HG02588 (cell line): ENCODE data around the gene ALDH2.
"Not testable (repeated sequence)": the region's sequence is repeated elsewhere in the genome, so short reads cannot be mapped to it uniquely, and the experiment has no call there.

Experiments used
- ATAC-seq: cut with Tn5 transposase; IDR thresholded peaks from one replicate; pipeline ENCODE4 v1.9.1; 2021; ENCODE audit warnings: mild to moderate bottlenecking, moderate library complexity; ENCODE audit not compliant: unreplicated experiment

ALDH2 gene

DNA sequence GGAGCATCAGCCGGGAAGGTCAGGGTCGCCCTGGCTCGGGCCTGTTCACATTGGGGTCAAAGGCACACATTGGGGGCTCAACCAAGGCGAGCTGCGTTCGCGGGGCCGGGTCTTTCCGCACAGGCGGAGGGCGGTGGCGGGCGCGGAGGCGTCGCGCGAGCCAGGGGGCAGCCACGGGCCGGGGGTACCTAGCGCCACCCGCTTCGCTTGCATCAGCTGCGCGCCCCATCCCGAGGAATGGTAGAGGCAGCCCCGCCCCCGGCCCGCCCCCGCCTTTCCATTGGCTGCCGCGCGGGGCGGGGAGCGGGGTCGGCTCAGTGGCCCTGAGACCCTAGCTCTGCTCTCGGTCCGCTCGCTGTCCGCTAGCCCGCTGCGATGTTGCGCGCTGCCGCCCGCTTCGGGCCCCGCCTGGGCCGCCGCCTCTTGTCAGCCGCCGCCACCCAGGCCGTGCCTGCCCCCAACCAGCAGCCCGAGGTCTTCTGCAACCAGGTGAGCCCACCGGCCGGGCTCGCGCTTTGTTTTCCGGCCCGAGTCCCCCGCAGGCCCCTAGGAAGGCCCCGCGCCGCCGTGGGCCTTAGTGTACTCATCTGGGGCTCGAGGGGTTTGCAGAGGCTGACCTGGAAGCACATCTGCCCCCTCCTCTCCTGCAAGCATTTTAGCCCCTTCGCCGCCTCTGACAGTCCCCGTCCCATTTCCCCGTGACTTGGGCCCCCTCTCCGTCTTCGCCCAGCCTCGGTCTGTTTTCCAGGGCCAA, at the start of gene ALDH2:
ALDH2 (plus strand) TSS at position 326 of the 754 bp plus-strand sequence; CDS start at position 376, 50 bp downstream.
- ATAC-seq = peak; percentile 47

DNA sequence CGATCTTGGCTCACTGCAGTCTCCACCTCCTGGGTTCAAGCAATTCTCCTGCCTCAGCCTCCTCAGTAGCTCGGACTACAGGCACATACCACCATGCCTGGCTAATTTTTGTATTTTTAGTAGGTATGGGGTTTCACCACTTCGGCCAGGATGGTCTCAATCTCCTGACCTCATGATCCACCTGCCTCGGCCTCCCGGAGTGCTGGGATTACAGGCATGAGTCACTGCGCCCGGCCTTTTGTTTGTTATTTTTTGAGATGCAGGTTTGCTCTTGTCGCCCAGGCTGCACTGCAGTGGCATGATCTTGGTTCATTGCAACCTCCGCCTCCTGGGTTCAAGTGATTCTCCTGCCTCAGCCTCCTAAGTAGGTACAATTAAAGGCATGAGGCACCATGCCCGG, 47.4 kb upstream of the ALDH2 start:
- not testable (repeated sequence) for ATAC-seq

DNA sequence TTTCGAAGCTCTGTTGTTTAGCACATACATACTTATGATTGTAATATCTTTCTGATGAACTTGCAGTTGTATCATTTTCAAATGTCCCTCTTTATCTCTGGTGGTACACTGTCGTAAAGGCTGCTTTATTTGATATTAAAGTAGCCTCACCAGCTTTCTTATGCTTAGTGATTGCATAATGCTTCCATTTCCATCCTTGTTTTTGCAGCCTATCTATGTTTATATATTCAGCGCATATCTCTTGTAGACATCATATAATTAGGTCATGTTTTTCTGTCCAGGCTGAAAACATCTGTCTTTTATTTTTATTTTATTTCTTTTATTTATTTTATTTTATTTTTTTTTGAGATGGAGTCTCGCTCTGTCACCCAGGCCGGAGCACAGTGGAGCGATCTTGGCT, 46.3 kb upstream of the ALDH2 start:
- no peak for ATAC-seq

DNA sequence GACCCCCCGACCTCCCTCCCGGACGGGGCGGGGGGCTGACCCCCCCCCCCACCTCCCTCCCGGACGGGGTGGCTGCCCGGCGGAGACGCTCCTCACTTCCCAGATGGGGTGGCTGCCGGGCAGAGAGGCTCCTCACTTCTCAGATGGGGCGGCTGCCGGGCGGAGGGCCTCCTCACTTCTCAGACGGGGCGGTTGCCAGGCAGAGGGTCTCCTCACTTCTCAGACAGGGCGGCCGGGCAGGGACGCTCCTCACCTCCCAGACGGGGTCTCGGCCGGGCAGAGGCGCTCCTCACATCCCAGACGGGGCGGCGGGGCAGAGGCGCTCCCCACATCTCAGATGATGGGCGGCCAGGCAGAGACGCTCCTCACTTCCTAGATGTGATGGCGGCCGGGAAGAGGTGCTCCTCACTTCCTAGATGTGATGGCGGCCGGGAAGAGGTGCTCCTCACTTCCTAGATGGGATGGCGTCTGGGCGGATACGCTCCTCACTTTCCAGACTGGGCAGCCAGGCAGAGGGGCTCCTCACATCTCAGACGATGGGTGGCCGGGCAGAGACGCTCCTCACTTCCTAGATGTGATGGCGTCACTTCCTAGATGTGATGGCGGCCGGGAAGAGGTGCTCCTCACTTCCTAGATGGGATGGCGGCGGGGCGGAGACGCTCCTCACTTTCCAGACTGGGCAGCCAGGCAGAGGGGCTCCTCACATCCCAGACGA, 42.9 kb upstream of the ALDH2 start:
- not testable (repeated sequence) for ATAC-seq

DNA sequence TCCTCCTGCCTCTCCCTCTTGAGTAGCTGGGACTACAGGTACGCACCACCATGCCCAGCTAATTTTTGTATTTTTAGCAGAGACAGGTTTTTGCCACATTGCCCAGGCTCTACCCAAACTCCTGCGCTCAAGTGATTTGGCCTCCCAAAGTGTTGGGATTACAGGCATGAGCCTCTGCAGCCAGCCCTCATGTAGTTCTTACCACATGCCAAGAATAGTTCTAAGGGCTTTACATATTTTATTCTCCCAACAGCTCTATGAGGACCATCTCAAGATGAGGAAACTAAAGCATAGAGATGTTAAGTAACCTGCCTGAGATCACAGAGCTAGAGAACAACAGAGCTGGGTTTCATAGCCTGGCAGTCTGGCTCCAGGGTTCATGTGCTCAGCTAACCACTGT, 37.9 kb upstream of the ALDH2 start:
- no peak for ATAC-seq

DNA sequence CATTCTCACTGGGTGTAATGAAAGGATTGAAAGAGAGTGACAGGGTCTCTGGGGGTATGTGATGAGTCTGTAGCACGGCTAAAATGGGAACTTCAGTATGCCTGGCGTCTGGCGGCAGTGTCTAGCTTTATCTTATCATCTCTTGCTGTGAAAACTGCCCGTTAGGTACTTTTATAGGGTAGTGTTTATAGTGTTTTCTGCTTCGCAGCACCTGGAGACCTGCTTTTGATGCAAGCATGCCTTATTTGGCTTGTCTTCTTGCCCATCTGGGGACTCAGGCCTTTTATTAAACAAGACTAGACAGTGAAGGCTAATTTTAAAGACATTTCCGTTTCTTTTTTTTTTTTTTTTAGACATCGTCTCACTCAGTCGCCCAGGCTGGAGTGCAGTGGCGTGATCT, 36.3 kb upstream of the ALDH2 start:
- ATAC-seq = no peak

DNA sequence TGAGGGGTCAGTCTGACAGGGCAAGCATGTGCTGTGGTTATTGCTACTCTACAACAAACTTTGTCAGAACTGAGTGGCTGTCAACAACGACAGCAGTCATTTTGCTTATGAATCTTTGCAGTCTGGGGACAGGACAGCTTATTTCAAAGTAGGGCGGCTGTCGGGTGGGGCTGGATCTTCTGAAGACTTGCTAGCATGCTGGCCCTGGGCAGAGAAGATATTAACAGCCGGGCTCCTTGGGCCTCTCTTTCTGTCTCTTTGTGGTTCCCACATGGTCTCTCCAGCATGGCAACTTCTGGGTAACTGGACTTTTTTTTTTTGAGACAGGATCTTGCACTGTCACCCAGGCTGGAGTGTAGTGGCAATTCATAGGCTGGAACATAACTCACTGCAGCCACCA, 33.9 kb upstream of the ALDH2 start:
- no peak for ATAC-seq

DNA sequence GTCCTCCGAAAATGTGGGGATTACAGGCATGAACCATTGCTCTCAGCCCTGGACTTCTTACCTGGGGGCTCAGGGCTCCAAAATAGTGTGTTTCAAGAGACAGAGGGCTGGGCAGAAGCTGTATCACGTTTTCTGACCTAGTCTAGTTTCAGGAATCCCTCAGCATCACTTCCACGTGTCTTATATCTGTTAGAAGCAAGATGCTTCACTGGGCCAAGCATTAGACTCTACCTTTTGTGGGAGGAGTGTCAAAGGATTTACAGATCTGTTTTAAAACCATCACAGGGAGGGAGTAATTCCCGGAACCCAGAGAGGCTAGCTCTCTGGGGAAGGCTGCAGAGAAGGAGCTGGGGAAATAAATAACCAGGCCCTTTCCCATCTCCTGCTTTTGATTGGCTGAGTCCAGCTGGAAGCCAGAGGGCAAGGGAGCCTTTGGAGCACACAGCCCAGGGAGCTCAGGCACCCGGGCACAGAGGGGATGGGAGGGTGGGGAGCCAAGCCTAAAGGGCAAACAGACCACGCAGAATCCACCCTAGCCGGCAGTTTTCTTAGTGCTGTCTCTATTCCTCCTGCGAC, 33.3 kb upstream of the ALDH2 start:
- no peak for ATAC-seq

DNA sequence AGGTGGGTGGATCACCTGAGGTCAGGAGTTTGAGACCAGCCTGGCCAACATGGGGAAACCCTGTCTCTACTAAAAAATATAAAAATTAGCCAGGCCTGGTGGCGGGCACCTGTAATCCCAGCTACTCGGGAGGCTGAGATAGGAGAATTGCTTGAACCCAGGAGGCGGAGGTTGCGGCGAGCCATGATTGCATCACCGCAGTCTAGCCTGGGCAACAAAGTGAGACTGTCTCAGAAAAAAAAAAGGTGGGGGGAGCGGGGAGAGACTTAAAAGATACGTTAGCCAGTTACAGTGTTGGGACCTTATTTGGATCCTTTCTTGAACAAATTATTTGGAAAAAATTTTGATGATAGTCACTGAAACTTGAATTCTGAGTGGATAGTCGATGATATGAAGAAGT, 27.2 kb upstream of the ALDH2 start:
- not testable (repeated sequence) for ATAC-seq

DNA sequence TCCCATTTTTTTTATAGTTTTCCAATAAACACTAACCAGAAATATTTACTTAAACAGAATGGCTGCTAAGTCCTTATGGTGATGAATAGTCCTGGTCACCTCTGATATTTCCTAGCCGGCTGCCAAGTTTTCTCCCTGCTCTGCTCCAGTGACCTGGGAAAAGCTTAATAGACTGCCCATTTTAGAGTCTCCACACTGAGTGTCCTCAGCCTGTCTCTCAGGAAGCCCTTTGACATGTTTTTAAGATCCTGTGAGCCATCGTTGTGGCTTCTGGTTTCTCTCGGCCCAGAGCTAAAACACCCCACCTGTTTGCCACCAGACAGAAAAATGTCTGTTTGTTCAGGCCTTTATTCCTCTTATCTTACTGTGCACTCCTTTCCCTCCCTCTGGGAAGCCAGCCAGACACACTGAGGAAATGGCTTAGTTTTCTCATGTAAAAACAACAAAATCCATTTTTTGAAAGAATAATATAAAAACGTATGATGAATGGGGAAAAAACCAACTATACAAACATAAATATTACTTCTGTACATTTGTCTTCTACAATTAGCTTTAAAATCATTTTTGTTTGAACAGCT, 25.4 kb upstream of the ALDH2 start:
- ATAC-seq = no peak

DNA sequence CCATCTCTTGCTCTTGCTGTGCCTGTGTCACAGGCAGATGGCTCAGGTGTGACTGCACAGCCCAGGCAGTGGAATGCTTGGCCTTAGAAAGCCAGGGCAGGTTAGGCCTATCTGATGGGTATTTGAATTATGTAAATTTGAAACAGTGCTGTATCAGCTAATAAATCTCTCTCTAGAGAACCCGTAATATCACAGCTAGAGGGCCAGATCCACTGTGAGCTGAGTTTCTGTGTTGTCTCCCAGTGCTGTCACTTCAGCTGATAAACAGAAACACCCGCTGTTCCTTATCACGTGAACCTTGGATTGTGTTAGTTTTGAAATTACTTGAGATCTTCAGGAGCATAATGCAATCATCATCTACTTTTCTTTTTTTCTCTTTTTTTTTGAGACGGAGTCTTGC, 21.5 kb upstream of the ALDH2 start:
- no peak for ATAC-seq

DNA sequence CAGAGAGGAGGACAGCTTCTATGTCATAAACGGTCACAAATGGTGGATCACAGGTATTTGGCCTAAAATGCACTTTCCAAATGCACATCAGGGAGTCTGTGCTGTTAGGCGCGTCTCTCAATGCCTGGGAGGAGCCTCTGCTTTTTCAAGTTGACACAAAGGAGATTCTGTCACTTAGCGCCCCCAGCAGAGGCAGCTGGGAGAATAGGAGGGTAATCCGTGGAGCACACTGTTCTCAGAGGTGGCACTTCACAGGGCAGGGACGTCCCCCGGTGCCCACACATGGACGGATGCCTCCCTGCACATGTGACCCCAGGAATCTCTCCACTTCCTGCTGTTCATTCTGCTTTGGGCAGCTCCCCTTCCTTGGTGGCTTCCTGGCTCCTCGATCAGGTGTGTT, 19.4 kb upstream of the ALDH2 start:
- ATAC-seq = no peak

DNA sequence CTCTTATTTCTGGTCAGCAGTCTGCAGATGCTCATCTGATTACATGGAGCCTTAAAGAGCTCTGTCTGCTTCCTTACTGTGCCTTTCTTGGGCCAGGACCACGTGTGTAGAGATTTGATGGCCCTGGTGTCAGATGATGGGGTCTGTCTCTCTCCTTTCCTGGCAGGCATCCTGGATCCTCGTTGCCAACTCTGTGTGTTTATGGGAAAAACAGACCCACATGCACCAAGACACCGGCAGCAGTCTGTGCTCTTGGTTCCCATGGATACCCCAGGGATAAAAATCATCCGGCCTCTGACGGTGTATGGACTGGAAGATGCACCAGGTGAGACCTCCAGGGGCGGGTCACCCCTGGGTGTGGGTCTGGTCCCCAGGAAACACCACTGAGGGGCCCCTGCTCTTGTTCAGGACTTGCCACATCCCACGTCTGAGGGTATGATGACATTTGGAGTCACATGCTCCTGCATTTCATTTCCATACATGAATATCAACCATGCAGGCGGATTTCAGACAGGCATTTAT, 18.5 kb upstream of the ALDH2 start:
- ATAC-seq = no peak

DNA sequence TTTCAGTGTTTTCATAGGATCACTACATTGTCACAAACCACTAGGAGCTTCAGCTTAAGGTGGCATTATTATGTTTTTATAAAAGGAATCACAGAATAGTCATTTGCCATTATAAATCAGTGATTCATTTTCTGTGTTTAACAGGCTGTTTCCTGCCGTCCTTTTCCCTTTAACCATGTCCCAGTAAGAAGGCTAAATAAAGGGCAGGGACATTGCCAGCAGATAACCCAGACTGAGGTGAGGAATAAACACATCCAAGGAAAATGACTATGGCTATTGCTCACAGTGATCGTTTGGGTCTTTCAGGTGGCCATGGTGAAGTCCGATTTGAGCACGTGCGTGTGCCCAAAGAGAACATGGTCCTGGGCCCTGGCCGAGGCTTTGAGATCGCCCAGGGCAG, 17.9 kb upstream of the ALDH2 start:
- no peak for ATAC-seq

DNA sequence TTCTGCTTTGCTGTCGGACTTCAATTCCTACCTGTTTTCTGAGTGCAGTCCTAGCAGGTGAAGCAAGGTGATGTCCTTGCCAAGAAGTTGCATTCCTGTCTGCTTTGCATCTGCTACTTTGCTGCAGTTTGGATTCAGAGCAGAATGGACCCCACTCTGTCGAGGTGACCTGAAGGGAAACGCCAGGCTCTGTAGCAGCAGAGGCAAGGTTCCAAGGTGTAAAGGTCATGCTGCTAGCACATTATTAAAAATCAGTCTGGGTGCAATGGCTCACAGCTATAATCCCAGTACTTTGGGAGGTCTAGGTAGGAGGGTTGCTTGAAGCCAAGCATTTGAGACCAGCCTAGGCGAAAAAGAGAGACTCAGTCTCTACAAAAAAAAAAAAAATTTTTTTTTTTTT, 17.3 kb upstream of the ALDH2 start:
- no peak for ATAC-seq

DNA sequence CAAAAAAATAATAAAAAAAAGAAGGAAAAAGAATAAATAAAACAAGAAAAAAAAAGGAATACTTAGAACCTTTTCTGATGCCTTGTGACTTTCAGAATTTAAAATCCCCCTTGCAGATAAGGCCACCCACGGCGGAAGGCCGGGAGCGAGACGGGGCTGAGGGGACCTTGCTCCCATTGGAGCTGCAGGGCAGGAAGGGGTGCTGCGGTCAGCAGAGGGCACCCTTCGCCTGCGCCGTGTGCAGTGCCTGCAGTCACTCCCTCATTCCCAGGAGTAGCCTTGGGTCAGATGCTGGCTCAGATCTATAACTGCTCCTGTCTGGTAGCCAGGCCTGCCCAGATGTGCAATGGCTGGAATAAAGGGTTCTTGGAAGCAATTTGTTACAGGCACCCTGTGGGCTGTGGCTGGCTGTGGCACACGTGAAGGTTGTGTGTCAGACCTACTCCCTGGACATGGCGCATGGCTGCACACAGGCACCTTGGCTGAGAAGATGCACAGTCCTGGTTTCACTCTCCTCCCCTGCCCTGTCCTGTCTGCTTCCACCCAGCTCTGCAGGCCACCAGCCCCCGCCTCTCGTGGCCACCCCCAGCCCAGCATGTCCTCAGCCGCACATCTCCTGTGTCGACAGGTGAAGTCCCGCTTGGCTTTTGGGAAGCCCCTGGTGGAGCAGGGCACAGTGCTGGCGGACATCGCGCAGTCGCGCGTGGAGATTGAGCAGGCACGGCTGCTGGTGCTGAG, 13.4 kb upstream of the ALDH2 start:
- ATAC-seq = no peak

DNA sequence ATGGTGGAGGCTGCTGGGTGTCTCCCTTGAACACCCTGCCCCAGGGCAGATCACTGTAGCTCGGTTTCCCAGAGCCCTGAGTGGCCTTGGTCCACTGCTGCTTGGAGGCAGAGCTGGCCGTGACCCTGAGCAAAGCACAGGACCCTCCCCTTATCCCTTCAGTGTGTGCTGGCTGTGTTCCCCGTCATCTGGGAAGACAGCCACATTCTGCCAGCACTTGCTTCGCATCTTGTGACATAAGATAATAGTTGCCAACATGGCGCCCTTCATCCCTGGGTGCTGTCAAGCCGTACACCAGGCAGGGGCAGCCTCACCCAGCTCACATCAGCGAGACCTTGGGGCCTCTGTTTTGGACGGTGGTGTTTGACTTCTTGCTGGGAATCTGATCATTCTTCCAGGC, 12.1 kb upstream of the ALDH2 start:
- ATAC-seq = no peak

DNA sequence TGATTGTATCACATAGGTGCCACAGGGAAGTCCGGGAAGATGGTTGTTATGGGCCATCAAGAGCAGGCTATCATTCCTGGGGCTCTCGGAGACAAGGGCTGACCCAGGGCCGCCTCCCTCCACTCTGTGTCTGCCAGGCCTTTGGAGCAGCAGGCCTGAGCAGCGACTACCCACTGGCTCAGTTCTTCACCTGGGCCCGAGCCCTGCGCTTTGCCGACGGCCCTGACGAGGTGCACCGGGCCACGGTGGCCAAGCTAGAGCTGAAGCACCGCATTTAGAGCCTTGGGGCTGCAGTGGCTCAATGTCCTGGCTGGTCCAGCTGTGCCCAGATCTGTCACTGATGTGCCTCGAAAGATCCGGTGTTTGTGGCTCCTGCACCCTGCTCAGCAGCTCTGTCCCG, 10.5 kb upstream of the ALDH2 start:
- no peak for ATAC-seq

DNA sequence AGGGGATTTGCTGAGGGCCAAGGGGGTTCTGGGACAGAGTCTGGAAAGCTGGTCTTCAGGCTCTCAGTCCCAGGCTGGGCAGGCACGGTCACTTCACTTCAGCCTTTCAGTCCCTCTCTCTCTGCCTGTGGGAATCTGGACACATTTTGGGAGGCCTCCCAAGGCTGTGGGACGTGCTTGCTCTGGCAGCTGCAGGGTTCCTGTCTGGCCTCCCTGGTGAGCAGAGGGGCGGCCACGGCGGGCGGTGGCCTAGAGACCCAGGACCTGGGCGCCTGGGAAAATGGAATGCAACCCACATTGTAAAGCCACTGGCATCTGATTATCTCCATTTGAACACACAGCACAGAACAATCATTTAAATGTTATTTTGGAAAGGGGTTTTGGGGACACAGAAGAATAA, 10.1 kb upstream of the ALDH2 start:
- ATAC-seq = no peak

DNA sequence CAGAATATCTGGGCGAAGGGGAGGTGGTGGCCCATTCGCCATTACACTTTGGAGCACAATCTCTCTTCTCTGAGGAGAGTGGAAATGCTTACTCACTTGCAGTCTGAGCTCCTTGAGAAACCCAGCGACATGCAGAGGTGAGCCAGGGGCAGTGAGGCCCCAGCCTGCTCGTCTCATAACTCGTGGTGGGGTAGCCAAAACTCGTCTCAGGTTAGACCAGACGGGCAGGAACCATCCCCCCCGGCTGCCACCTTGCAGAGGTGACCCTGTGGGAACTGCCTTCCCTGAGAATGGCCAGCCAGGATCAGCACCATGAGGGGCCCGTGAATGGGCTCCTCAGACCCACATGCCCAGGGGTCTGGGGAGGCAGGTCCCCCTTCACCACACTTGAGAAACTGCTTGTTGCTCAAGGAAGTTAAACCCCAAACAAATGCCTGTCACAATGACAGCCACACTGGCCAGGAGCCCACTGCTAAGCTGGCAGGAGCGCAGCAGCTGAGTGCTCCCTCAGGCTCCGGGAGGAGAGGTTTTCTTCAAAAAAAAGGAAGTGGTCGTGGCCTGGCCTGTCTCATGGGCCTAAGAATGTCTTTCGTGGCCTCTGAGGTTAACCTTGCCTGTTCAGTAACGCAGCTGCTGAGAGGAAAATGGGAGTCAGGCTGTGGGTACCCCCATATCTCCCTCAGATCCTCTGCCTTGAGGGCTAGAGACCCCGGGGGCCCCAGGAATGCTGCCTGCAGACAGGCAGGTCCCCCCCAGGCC, 9.2 kb upstream of the ALDH2 start:
- ATAC-seq = peak; percentile 35
